NCI-H1048 (cell line): ENCODE data around the gene TEC.
"Not testable (repeated sequence)": the region's sequence is repeated elsewhere in the genome, so short reads cannot be mapped to it uniquely, and the experiment has no call there.

ENCODE experiments used
- DNase-seq: peaks from one replicate; lab custom pipeline; 2025; lab: John Stamatoyannopoulos, UW

The TEC gene

GRCh38 chr4:48164561-48164960, 105.1 kb downstream of the TEC start:
- not testable (repeated sequence) for DNase-seq

- no peak for DNase-seq
Observed at GRCh38 chr4:48163746-48164145, 105.9 kb downstream of the TEC start.

- DNase-seq, result no peak
Observed at GRCh38 chr4:48162162-48162561, 107.5 kb downstream of the TEC start.

- no peak for DNase-seq
Observed at GRCh38 chr4:48157271-48157670, 112.4 kb downstream of the TEC start.

GRCh38 chr4:48156423-48156822, 113.2 kb downstream of the TEC start:
- DNase-seq, result no peak

GRCh38 chr4:48153791-48154550, 115.7 kb downstream of the TEC start:
- DNase-seq, result no peak

- no peak for DNase-seq
Observed at GRCh38 chr4:48152259-48152658, 117.4 kb downstream of the TEC start.

- no peak for DNase-seq
Observed at GRCh38 chr4:48149827-48150370, 119.7 kb downstream of the TEC start.

- no peak for DNase-seq
Observed at GRCh38 chr4:48147621-48148020, 122.0 kb downstream of the TEC start.

GRCh38 chr4:48141048-48141447, 128.6 kb downstream of the TEC start:
- DNase-seq, result no peak

- DNase-seq, result no peak
Observed at GRCh38 chr4:48139691-48140090, 129.9 kb downstream of the TEC start.

- no peak for DNase-seq
Observed at GRCh38 chr4:48138936-48139335, 130.7 kb downstream of the TEC start.

- DNase-seq, result no peak
Observed at GRCh38 chr4:48138511-48138910, 131.1 kb downstream of the TEC start.

GRCh38 chr4:48137846-48138245, 131.8 kb downstream of the TEC start:
- DNase-seq, result no peak

- DNase-seq, result no peak
Observed at GRCh38 chr4:48134081-48134480, 135.6 kb downstream of the TEC start, which contains the start of gene TXK. TXK (minus strand) TSS chr4:48134250; CDS start chr4:48134170, 80 bp downstream.

- DNase-seq, result no peak
Observed at GRCh38 chr4:48133669-48134068, 136.0 kb downstream of the TEC start.

- no peak for DNase-seq
Observed at GRCh38 chr4:48131736-48132135, 137.9 kb downstream of the TEC start.

GRCh38 chr4:48130100-48130499, 139.5 kb downstream of the TEC start:
- DNase-seq, result no peak

- DNase-seq, result no peak
Observed at GRCh38 chr4:48129307-48130014, 140.2 kb downstream of the TEC start.

- no peak for DNase-seq
Observed at GRCh38 chr4:48127682-48128404, 141.8 kb downstream of the TEC start.

- DNase-seq, result no peak
Observed at GRCh38 chr4:48127231-48127630, 142.4 kb downstream of the TEC start.

GRCh38 chr4:48126621-48127020, 143.0 kb downstream of the TEC start:
- DNase-seq, result no peak

- no peak for DNase-seq
Observed at GRCh38 chr4:48124870-48125269, 144.8 kb downstream of the TEC start.
